GM12878 (cell line): ENCODE measurements around the gene ZNF462. TPM values are rescaled to one million over a fixed set of nuclear protein-coding genes. Genes with fewer than 3 reads are reported as not detected.

Source experiments
- ATAC-seq: fragments of 200-7000 bp; cut with Tn5 transposase; 3 replicates; pipeline ENCODE4 v1.9.1; 2020; ENCODE audit warnings: mild to moderate bottlenecking, moderate library complexity
- BruUV-seq: library from RNA; stranded (reverse); fragments of 400-500 nt; replicated peaks from 2 replicates; lab custom pipeline; 2021; lab: Mats Ljungman, UMichigan
- CTCF ChIA-PET: fragments of 300-600 bp; sonication (Branson Sonifier 250); formaldehyde crosslinking; extraction: SDS; loops from one replicate; lab custom pipeline; 2021; ENCODE audit warnings: inconsistent platforms; lab: Yijun Ruan, JAX
- POLR2A ChIA-PET: fragments of 350-600 bp; formaldehyde crosslinking; extraction: SDS; loops from one replicate; lab custom pipeline; 2021; ENCODE audit warnings: inconsistent platforms; lab: Charles Lee
- RAD21 ChIA-PET: fragments of 300-600 bp; sonication (Branson Sonifier 250); formaldehyde crosslinking; loops from one replicate; lab custom pipeline; 2023; ENCODE audit warnings: antibody characterized with exemption; ENCODE audit not compliant: unreplicated experiment; lab: Charles Lee
- SMC1A ChIA-PET: fragments of 300-600 bp; sonication (Branson Sonifier 250); formaldehyde crosslinking; loops from one replicate; lab custom pipeline; 2023; ENCODE audit not compliant: unreplicated experiment, uncharacterized antibody; lab: Charles Lee
- DNase-seq: peaks from one replicate; pipeline ENCODE4 v3.0.0-alpha.2; 2011; ENCODE audit warnings: low read depth, low spot score
- FAIRE-seq: peaks from 3 replicates; lab custom pipeline; 2011; peaks lifted over from hg19 to GRCh38; lab: Jason Lieb, UNC
- H2AFZ ChIP-seq: 2 replicates; pipeline ENCODE4 v1.6.0; 2011; ENCODE audit warnings: low read depth, low read length, control low read depth; ENCODE audit not compliant: control insufficient read depth
- H3K27ac ChIP-seq: 2 replicates; pipeline ENCODE4 v1.5.1; 2011; ENCODE audit warnings: control low read depth; ENCODE audit not compliant: control insufficient read depth, insufficient read depth
- H3K27me3 ChIP-seq, 2 experiments: replicated peaks in 1 of 2; 2 replicates each; pipeline versions ENCODE4 v1.6.0 to v1.6.1; 2011; ENCODE audit warnings: low read length in 1 of 2; ENCODE audit not compliant: control insufficient read depth in 2 of 2, insufficient read depth in 2 of 2
- H3K36me3 ChIP-seq, 2 experiments: 2 replicates each; pipeline ENCODE4 v1.5.1; 2011; ENCODE audit warnings: low read length in 1 of 2; ENCODE audit not compliant: control insufficient read depth in 2 of 2, insufficient read depth in 2 of 2
- H3K4me1 ChIP-seq: 2 replicates; pipeline ENCODE4 v1.6.1; 2011; ENCODE audit warnings: mild to moderate bottlenecking, low read length, moderate library complexity, mixed read lengths; ENCODE audit not compliant: control insufficient read depth, insufficient read depth
- H3K4me2 ChIP-seq: 2 replicates; pipeline ENCODE4 v1.6.0; 2011; ENCODE audit warnings: control low read depth; ENCODE audit not compliant: control insufficient read depth, insufficient read depth
- H3K4me3 ChIP-seq: fragments of 200-600 bp; sonication (generic); 2 replicates; pipeline ENCODE4 v1.5.1; 2016
- H3K79me2 ChIP-seq: 2 replicates; pipeline ENCODE4 v1.6.0; 2011; ENCODE audit warnings: low read length; ENCODE audit not compliant: control insufficient read depth, insufficient read depth
- H3K9ac ChIP-seq: 2 replicates; pipeline ENCODE4 v1.8.0; 2011; ENCODE audit warnings: low read length, control low read depth, mixed read lengths; ENCODE audit not compliant: control insufficient read depth, insufficient read depth
- H3K9me3 ChIP-seq: replicated peaks from 3 replicates; pipeline ENCODE4 v1.5.1; 2011; ENCODE audit warnings: mild to moderate bottlenecking, low read length; ENCODE audit not compliant: control insufficient read depth, insufficient read depth
- H4K20me1 ChIP-seq: 2 replicates; pipeline ENCODE4 v1.6.0; 2011; ENCODE audit not compliant: control insufficient read depth, insufficient read depth
- ASH2L ChIP-seq: fragments of 300-600, 200-600 bp; sonication (generic); IDR thresholded peaks from 2 replicates; pipeline ENCODE4 v1.6.1; 2017; ENCODE audit warnings: low read depth, mild to moderate bottlenecking, borderline replicate concordance
- ATF7 ChIP-seq: fragments of 450-650 bp; IDR thresholded peaks from 2 replicates; pipeline ENCODE4 v1.6.1; 2016; ENCODE audit warnings: low read depth, mild to moderate bottlenecking
- BACH1 ChIP-seq: fragments of 450-650 bp; IDR thresholded peaks from 2 replicates; pipeline ENCODE4 v1.6.1; 2017; ENCODE audit warnings: mild to moderate bottlenecking, borderline replicate concordance
- CHD2 ChIP-seq: IDR thresholded peaks from 2 replicates; pipeline ENCODE4 v1.6.1; 2011; ENCODE audit warnings: low read depth, low read length, improper control_type of control experiment, borderline replicate concordance
- DPF2 ChIP-seq: fragments of 450-650 bp; IDR thresholded peaks from 2 replicates; pipeline ENCODE4 v1.6.1; 2017; ENCODE audit warnings: mild to moderate bottlenecking
- EP300 ChIP-seq, 2 experiments: fragments of 150-350 bp in 1 of 2; IDR thresholded peaks; 2 replicates each; pipeline ENCODE4 v1.6.1; 2011 to 2012; ENCODE audit warnings: low read depth in 2 of 2, low read length in 2 of 2, borderline replicate concordance in 1 of 2, improper control_type of control experiment in 1 of 2, inconsistent platforms in 1 of 2; ENCODE audit not compliant: control insufficient read depth in 1 of 2
- GABPA ChIP-seq: IDR thresholded peaks from 2 replicates; pipeline ENCODE4 v1.6.1; 2014; ENCODE audit warnings: antibody characterized with exemption, low read depth, mild to moderate bottlenecking, inconsistent platforms
- GATAD2B ChIP-seq: fragments of 450-650 bp; conservative IDR thresholded peaks from 2 replicates; pipeline ENCODE4 v1.6.1; 2017; ENCODE audit warnings: low read depth, mild to moderate bottlenecking, moderate library complexity
- HDAC2 ChIP-seq: fragments of 200-600 bp; sonication (generic); IDR thresholded peaks from 2 replicates; pipeline ENCODE4 v1.6.1; 2017
- IKZF1 ChIP-seq: fragments of 450-650 bp; conservative IDR thresholded peaks from 2 replicates; pipeline ENCODE4 v1.6.1; 2017; ENCODE audit warnings: antibody characterized with exemption, mild to moderate bottlenecking
- IKZF2 ChIP-seq, 2 experiments: fragments of 450-650 bp; IDR thresholded peaks; 2 replicates each; pipeline ENCODE4 v1.6.1; 2017; ENCODE audit warnings: mild to moderate bottlenecking in 2 of 2, moderate library complexity in 2 of 2
- IRF4 ChIP-seq: IDR thresholded peaks from 2 replicates; pipeline ENCODE4 v1.6.1; 2011; ENCODE audit warnings: low read depth, low read length
- MTA2 ChIP-seq: fragments of 450-650 bp; IDR thresholded peaks from 2 replicates; pipeline ENCODE4 v1.6.1; 2016; ENCODE audit warnings: low read depth, mild to moderate bottlenecking, moderate library complexity
- NBN ChIP-seq: fragments of 450-650 bp; IDR thresholded peaks from 2 replicates; pipeline ENCODE4 v1.6.1; 2016
- SMAD5 ChIP-seq: IDR thresholded peaks from 2 replicates; pipeline ENCODE4 v1.6.1; 2016; ENCODE audit warnings: antibody characterized with exemption, low read depth
- SREBF2 ChIP-seq: IDR thresholded peaks from 2 replicates; pipeline ENCODE4 v1.6.1; 2012; ENCODE audit warnings: mild to moderate bottlenecking, low read length
- TCF7 ChIP-seq: IDR thresholded peaks from 2 replicates; pipeline ENCODE4 v1.6.1; 2014; ENCODE audit warnings: antibody characterized with exemption, borderline replicate concordance
- ZNF217 ChIP-seq: fragments of 450-650 bp; IDR thresholded peaks from 2 replicates; pipeline ENCODE4 v1.6.1; 2017; ENCODE audit warnings: antibody characterized with exemption, mild to moderate bottlenecking
- ZNF24 ChIP-seq: fragments of 450-650 bp; IDR thresholded peaks from 2 replicates; pipeline ENCODE4 v1.6.1; 2017; ENCODE audit warnings: antibody characterized with exemption, mild to moderate bottlenecking
- WGBS: methylation state at CpG from one replicate; pipeline ENCODE4 v1.1.6; 2016; ENCODE audit warnings: low lambda C conversion rate; ENCODE audit not compliant: insufficient replicate concordance, insufficient coverage; ENCODE audit errors: missing lambda C conversion rate; 5-methylcytosine and 5-hydroxymethylcytosine counted together
- in situ Hi-C: fragments of 300-500 bp; cut with MboI; formaldehyde crosslinking; loops from 9 replicates; pipeline ENCODE4 v1.14.3; 2018; ENCODE audit warnings: mixed read lengths
- intact Hi-C: fragments of 100-400 bp; cut with micrococcal nuclease; formaldehyde crosslinking; loops from one replicate; pipeline ENCODE4 v1.14.2; 2022; ENCODE audit not compliant: unreplicated experiment
- polyA plus RNA-seq, 11 experiments: library from polyadenylated mRNA; depleted of rRNA in 4 of 11; unstranded in 6 of 11; stranded (reverse) in 5 of 11; fragments of >200 nt; fragmentation: Nextera tagmentation in 4 of 11; fragmentation: Illumina TruSeq in 1 of 11; extraction: Ambion mirVana in 4 of 11; extraction: Trizol in 1 of 11; gene quantifications; 1 replicate in 1 of 11; 2 replicates in 10 of 11; pipeline versions ENCODE4 v1.2.1 to v1.2.3, GENCODE V29; 2011 to 2016; ENCODE audit warnings: inconsistent platforms in 2 of 11, missing spikeins in 2 of 11, low read depth in 1 of 11
- total RNA-seq, 4 experiments: library from RNA; depleted of rRNA in 3 of 4; stranded (reverse); fragments of >200 nt in 3 of 4; fragmentation: Illumina TruSeq in 1 of 4; extraction: Trizol in 1 of 4; gene quantifications; 2 replicates each; pipeline versions ENCODE4 v1.2.1 to v1.2.3, GENCODE V29; 2013 to 2021
- TF ChIP-seq, protein P1 (sequence below): fragments of 450-650 bp; IDR thresholded peaks from 2 replicates; pipeline ENCODE4 v1.6.1; 2016; ENCODE audit warnings: mild to moderate bottlenecking
- TF ChIP-seq, protein P2 (sequence below): fragments of 450-650 bp; IDR thresholded peaks from 2 replicates; pipeline ENCODE4 v1.6.1; 2017; ENCODE audit warnings: mild to moderate bottlenecking, low read depth, inconsistent platforms; ENCODE audit not compliant: poor library complexity, severe bottlenecking

Gene ZNF462
- total and polyA plus RNA-seq, 10 of the 15 experiments (the other 5 are each of a cell fraction or from before 2014, with no cell fraction given) = 0.27 to 13.7 (median 0.55) TPM

DNA sequence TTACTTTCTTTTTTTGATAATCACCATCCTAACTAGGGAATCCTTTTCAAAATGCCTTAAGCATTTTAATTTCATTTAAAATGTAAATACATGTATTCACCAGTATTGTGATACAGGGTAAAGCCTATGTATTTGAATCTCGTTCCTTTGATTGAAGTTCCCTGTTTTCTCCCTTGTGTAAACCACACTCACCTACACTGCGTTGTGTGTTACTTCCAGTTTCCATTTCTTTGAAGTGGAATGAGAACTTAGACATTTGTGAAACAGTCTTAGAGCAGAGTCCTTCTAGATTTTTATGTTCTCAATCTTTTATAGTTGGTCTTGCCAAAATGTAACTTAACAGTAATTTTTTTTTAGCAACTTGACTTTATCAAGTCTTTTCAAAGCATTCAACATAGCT lies 101.4 kb downstream of the ZNF462 start:
- no TSS peak for BruUV-seq
- RAD21 ChIA-PET = interaction anchor here (0.6 to 2.2 kb wide), 5 partner anchors 9 to 91 kb away, joined by 3 to 19 read pairs (median 4); no protein-coding TSS in a partner anchor
- H3K79me2 ChIP-seq = no peaks in the 10 kb centered on the region
- no peaks in the 10 kb centered on the region for H3K27me3 ChIP-seq
- peak; percentile 44 for DNase-seq
- no peak overlapping the region for H3K4me2 ChIP-seq
- H3K36me3 ChIP-seq = no peaks in the 10 kb centered on the region; a peak in 1 of 4 replicates
- intact Hi-C loops (loop anchor here (2.0 kb wide), 1 partner anchor 16 kb away; no protein-coding TSS in a partner anchor), in situ Hi-C loops (no loop called here)
- H3K4me1 ChIP-seq = no peaks in the 10 kb centered on the region
- H3K4me3 ChIP-seq = no peak overlapping the region
- SMC1A ChIA-PET = interaction anchor here (0.7 to 3.1 kb wide), 13 partner anchors 8 to 208 kb away, joined by 3 to 45 read pairs (median 5); no protein-coding TSS in a partner anchor
- no peak overlapping the region for H2AFZ ChIP-seq
- CTCF ChIA-PET = interaction anchor here (1.4 to 1.9 kb wide), 3 partner anchors 14 to 80 kb away, joined by 4 to 11 read pairs (median 4); no protein-coding TSS in a partner anchor
- FAIRE-seq = no peak
- POLR2A ChIA-PET = interaction anchor here (1.9 kb wide), 1 partner anchor 16 kb away, joined by 12 read pairs; no protein-coding TSS in a partner anchor
- no peaks in the 10 kb centered on the region for H4K20me1 ChIP-seq
- WGBS = 0% methylated on average over 2 of the region's 2 CpGs
- ATAC-seq = peak; percentile 96
- H3K9ac ChIP-seq = no peak overlapping the region
- H3K9me3 ChIP-seq = no peaks in the 10 kb centered on the region; the same call in 2 of the 3 replicates
- H3K27ac ChIP-seq = no peak overlapping the region
- TF ChIP-seq ZNF217 (0 out of 2 replicates have a peak, but pooled peaks have one; percentile 60), IKZF1 (peak; percentile 82), EP300 (IDR thresholded peaks at IDR 0.05; ENCODE audit: borderline replicate concordance in 1 of 2, control insufficient read depth in 1 of 2, low read depth in 2 of 2, low read length in 2 of 2) (peak in 1 of 2 experiments; percentile 86; a peak in 3 of 4 replicates), CHD2 (0 out of 2 replicates have a peak, but pooled peaks have one; percentile 16), MTA2 (peak; percentile 78), TCF7 (peak; percentile 71), SREBF2 (no peak), HDAC2 (no peak), GATAD2B (0 out of 2 replicates have a peak, but pooled peaks have one; percentile 17), DPF2 (peak; percentile 70), IRF4 (peak; percentile 46; the same call in 1 of the 2 replicates), ATF7 (peak; percentile 60), GABPA (no peak), NBN (0 out of 2 replicates have a peak, but pooled peaks have one; percentile 60), ZNF24 (0 out of 2 replicates have a peak, but pooled peaks have one; percentile 45), ASH2L (no peak), IKZF2 (IDR thresholded peaks at IDR 0.05) (peak; percentile 93 to 94), BACH1 (peak; percentile 57; the same call in 1 of the 2 replicates), SMAD5 (no peak)
- TF ChIP-seq, protein P1, sequence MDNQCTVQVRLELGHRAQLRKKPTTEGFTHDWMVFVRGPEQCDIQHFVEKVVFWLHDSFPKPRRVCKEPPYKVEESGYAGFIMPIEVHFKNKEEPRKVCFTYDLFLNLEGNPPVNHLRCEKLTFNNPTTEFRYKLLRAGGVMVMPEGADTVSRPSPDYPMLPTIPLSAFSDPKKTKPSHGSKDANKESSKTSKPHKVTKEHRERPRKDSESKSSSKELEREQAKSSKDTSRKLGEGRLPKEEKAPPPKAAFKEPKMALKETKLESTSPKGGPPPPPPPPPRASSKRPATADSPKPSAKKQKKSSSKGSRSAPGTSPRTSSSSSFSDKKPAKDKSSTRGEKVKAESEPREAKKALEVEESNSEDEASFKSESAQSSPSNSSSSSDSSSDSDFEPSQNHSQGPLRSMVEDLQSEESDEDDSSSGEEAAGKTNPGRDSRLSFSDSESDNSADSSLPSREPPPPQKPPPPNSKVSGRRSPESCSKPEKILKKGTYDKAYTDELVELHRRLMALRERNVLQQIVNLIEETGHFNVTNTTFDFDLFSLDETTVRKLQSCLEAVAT = 0 out of 2 replicates have a peak, but pooled peaks have one; percentile 46
- TF ChIP-seq, protein P2, sequence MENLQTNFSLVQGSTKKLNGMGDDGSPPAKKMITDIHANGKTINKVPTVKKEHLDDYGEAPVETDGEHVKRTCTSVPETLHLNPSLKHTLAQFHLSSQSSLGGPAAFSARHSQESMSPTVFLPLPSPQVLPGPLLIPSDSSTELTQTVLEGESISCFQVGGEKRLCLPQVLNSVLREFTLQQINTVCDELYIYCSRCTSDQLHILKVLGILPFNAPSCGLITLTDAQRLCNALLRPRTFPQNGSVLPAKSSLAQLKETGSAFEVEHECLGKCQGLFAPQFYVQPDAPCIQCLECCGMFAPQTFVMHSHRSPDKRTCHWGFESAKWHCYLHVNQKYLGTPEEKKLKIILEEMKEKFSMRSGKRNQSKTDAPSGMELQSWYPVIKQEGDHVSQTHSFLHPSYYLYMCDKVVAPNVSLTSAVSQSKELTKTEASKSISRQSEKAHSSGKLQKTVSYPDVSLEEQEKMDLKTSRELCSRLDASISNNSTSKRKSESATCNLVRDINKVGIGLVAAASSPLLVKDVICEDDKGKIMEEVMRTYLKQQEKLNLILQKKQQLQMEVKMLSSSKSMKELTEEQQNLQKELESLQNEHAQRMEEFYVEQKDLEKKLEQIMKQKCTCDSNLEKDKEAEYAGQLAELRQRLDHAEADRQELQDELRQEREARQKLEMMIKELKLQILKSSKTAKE = peak; percentile 27
